Measurements from ENCODE around the gene RNU6-8.

The RNU6-8 gene

DNA sequence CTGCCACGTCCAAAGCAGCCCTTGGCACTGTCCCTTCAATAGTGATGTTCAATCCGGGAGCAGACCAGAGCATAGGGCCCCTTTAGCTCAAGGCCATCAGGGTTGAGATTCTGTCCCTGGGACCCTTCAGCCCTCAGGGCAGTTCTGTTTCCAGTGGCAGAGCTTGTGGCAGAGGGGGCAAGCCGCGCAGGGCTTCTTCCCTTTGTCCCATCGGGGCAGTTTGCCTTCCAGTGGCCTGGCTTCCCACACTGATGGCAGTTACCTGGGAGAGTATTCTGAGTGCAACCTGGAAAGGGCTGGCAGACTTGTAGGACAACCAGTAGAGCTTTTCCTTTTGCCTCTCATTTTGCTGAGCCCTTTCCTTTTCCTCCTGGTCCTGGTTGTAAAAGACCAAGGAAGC is 43.7 kb upstream of the RNU6-8 start:
- DNase-seq (ENCODE audit: low read depth, low spot score): no peak
- H3K4me3 ChIP-seq (ENCODE audit: low read depth, low read length): no peak overlapping the region
- in situ Hi-C loops (cut with HindIII; ENCODE audit: low sequenced_read_pairs): no loop called here
- TF ChIP-seq CTCF (IDR thresholded peaks at IDR 0.05; ENCODE audit: low read depth, low read length): no peak

DNA sequence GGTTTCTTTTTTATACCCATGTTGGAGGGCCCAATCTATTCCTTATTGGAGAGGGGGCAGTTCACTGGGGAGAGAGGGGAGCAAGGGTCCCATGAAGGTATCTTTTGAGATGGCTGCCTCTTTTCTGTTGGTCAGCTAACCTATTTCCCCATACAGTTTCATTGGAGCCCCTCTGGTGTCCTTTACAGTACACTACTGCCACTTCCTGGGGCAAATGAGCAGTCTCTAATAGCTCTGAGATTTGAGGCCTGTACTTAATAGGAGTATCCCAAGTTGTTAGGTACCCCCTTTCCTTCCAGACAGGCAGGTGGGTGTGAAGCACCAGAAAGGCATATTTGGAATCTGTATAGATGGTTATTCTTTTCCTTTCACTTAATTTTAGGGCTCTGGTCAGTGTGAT is 41.3 kb upstream of the RNU6-8 start:
- DNase-seq (ENCODE audit: low read depth, low spot score): no peak
- in situ Hi-C loops (cut with HindIII; ENCODE audit: low sequenced_read_pairs): no loop called here
- no peak overlapping the region for H3K4me3 ChIP-seq (ENCODE audit: low read depth, low read length)
- peak; percentile 35 for TF ChIP-seq CTCF (IDR thresholded peaks at IDR 0.05; ENCODE audit: low read depth, low read length)

DNA sequence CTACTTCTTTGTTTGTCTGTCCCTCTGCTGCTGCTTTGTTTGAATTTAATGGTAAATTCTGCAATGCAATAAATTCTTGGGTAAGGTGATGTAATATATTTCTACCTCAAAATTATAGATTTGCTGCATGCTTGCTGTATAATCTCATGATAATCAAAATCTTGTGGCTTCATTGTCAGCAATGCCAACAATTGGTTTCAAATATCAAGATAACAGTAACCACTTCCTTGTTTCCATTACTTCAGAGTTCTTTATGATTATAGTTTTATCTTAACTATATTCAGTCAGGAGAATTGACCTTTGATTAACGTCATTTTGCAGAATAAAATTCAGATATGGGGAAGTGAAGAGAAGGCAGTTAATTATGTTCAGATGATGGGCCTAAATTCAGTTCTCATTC is 30.2 kb upstream of the RNU6-8 start:
- TF ChIP-seq CTCF (IDR thresholded peaks at IDR 0.05; ENCODE audit: low read depth, low read length): no peak
- DNase-seq (ENCODE audit: low read depth, low spot score): no peak
- no peak overlapping the region for H3K4me3 ChIP-seq (ENCODE audit: low read depth, low read length)
- in situ Hi-C loops (cut with HindIII; ENCODE audit: low sequenced_read_pairs): no loop called here

GRCh38 chr14:32232481-32232880 is 29.4 kb upstream of the RNU6-8 start:
- TF ChIP-seq CTCF (IDR thresholded peaks at IDR 0.05; ENCODE audit: low read depth, low read length): no peak
- in situ Hi-C loops (cut with HindIII; ENCODE audit: low sequenced_read_pairs): no loop called here
- H3K4me3 ChIP-seq (ENCODE audit: low read depth, low read length): no peak overlapping the region
- no peak for DNase-seq (ENCODE audit: low read depth, low spot score)

GRCh38 chr14:32230695-32231280 is 27.7 kb upstream of the RNU6-8 start:
- no peak overlapping the region for H3K4me3 ChIP-seq (ENCODE audit: low read depth, low read length)
- DNase-seq (ENCODE audit: low read depth, low spot score): peak; percentile 66
- in situ Hi-C loops (cut with HindIII; ENCODE audit: low sequenced_read_pairs): no loop called here
- TF ChIP-seq CTCF (IDR thresholded peaks at IDR 0.05; ENCODE audit: low read depth, low read length): no peak

DNA sequence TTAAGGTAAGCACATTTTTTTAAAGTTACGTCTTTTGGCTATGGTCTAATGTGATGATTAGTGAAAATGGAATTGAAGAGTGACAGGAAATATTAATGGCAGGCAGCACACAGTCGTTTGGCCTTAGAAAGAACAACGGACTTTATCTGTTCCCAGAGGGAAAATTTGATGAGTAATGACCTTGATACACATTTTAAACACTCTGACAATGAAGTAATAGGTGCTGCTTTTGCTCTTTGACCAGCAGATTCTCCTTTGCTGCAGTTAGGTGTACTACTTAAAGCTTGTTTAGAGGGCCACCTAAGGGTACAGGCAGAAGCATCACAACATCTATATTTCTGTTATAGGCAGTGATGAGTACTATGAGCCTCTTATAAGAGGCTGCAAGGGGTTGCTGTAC is 27.1 kb upstream of the RNU6-8 start:
- H3K4me3 ChIP-seq (ENCODE audit: low read depth, low read length): no peak overlapping the region
- DNase-seq (ENCODE audit: low read depth, low spot score): peak; percentile 41
- in situ Hi-C loops (cut with HindIII; ENCODE audit: low sequenced_read_pairs): no loop called here
- no peak for TF ChIP-seq CTCF (IDR thresholded peaks at IDR 0.05; ENCODE audit: low read depth, low read length)

GRCh38 chr14:32226056-32226455 is 23.0 kb upstream of the RNU6-8 start:
- in situ Hi-C loops (cut with HindIII; ENCODE audit: low sequenced_read_pairs): no loop called here
- no peak for TF ChIP-seq CTCF (IDR thresholded peaks at IDR 0.05; ENCODE audit: low read depth, low read length)
- peak; percentile 20 for DNase-seq (ENCODE audit: low read depth, low spot score)

More at GRCh38 chr14:32226056-32226455, 23.0 kb upstream of the RNU6-8 start:
- H3K4me3 ChIP-seq (ENCODE audit: low read depth, low read length): no peak overlapping the region
